Smooth muscle cell (in vitro differentiated cells): ENCODE data around the gene TEX29. TPM values are rescaled to one million over a fixed set of nuclear protein-coding genes. Genes with fewer than 3 reads are reported as not detected.

Experiments used
- DNase-seq: peaks from one replicate; lab custom pipeline; 2025; ENCODE audit not compliant: unreplicated experiment; lab: John Stamatoyannopoulos, UW
- H2AFZ ChIP-seq: fragments of 200-600 bp; sonication (generic); 2 replicates; pipeline ENCODE4 v1.6.0; 2016; ENCODE audit warnings: antibody characterized with exemption, low read depth, mild to moderate bottlenecking
- H3F3A ChIP-seq: fragments of 200-600 bp; sonication (generic); 2 replicates; pipeline ENCODE4 v1.6.0; 2017; ENCODE audit warnings: antibody characterized with exemption, low read depth
- H3K27ac ChIP-seq: fragments of 200-600 bp; sonication (generic); 2 replicates; pipeline ENCODE4 v1.5.1; 2016; ENCODE audit warnings: low read depth, mild to moderate bottlenecking
- H3K27me3 ChIP-seq: fragments of 200-600 bp; sonication (generic); 2 replicates; pipeline ENCODE4 v1.6.1; 2016; ENCODE audit warnings: low read depth, mild to moderate bottlenecking
- H3K36me3 ChIP-seq: fragments of 200-600 bp; sonication (generic); 2 replicates; pipeline ENCODE4 v1.5.1; 2016; ENCODE audit warnings: low read depth
- H3K4me1 ChIP-seq: fragments of 200-600 bp; sonication (generic); 2 replicates; pipeline ENCODE4 v1.5.1; 2016; ENCODE audit warnings: low read depth
- H3K4me2 ChIP-seq: fragments of 200-600 bp; sonication (generic); 2 replicates; pipeline ENCODE4 v1.6.0; 2016; ENCODE audit warnings: mild to moderate bottlenecking
- H3K4me3 ChIP-seq: fragments of 200-600 bp; sonication (generic); 2 replicates; pipeline ENCODE4 v1.5.1; 2016; ENCODE audit warnings: mild to moderate bottlenecking
- H3K79me2 ChIP-seq: fragments of 200-600 bp; sonication (generic); 2 replicates; pipeline ENCODE4 v1.6.0; 2016; ENCODE audit warnings: low read depth, mild to moderate bottlenecking
- H3K9ac ChIP-seq: fragments of 200-600 bp; sonication (generic); 2 replicates; pipeline ENCODE4 v1.6.0; 2016; ENCODE audit warnings: low read depth
- H3K9me3 ChIP-seq: fragments of 200-600 bp; sonication (generic); replicated peaks from 2 replicates; pipeline ENCODE4 v1.5.1; 2016; ENCODE audit warnings: low read depth
- H4K20me1 ChIP-seq: fragments of 200-600 bp; sonication (generic); 2 replicates; pipeline ENCODE4 v1.6.0; 2016; ENCODE audit warnings: low read depth
- WGBS: methylation state at CpG from one replicate; pipeline ENCODE4 v1.1.7; 2016; ENCODE audit warnings: low lambda C conversion rate; 5-methylcytosine and 5-hydroxymethylcytosine counted together
- polyA plus RNA-seq: library from polyadenylated mRNA; unstranded; fragments of >200 nt; fragmentation: Nextera tagmentation; extraction: Ambion mirVana; gene quantifications from 2 replicates; pipeline ENCODE4 v1.2.1, GENCODE V29; 2016
- total RNA-seq: library from RNA; depleted of rRNA; stranded (reverse); fragments of >200 nt; gene quantifications from 2 replicates; pipeline ENCODE4 v1.2.3, GENCODE V29; 2014
- TF ChIP-seq, protein P1 (sequence below): fragments of 200-600 bp; sonication (generic); IDR thresholded peaks from 2 replicates; pipeline ENCODE4 v1.5.1; 2017; ENCODE audit warnings: borderline replicate concordance, mild to moderate bottlenecking, antibody characterized with exemption; ENCODE audit not compliant: insufficient read depth, poor library complexity, severe bottlenecking

TEX29 gene
- total and polyA plus RNA-seq, 2 experiments from 2014 or later = 1.0 to 4.4 TPM

DNA sequence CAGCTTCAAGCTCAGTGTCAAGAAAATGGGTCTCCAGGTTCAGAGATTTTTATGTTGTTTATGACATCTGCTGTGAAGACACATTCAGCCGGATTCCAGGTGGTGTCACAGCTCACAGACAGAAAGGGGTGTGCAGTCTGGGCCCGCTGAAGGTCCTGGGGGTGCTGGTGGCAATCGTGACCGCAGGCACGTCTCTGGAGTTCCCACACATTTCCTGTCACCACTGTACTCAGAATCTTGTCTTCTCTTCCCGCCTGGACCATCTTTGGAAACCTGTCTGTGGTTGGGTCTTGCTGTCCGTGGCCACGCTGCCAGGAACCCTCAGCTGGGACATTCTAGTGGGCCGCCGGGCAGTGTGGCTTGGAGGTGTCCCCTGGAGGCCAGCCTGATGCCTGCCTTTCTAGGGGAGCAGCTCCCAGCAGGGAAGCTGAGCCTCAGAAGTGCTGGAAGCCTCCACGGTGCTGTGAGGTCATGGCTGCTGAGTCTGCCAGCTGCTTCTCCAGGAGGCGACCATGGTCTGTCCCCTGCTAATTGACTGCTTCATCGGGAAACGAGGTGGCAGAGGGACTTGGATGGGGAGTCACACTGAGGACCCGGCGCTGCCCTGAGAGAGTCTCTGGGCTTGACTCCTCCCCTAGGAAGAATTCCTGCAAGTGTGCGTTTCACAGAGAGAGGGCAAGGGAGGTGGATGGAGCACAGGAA is 3.7 kb downstream of the TEX29 start:
- Histone ChIP-seq H3K79me2 (no peaks in the 10 kb centered on the region), H3K9me3 (no peaks in the 10 kb centered on the region), H3K4me1 (no peaks in the 10 kb centered on the region), H2AFZ (no peak overlapping the region), H3K4me2 (no peak overlapping the region), H3K9ac (no peak overlapping the region), H3K4me3 (no peak overlapping the region), H4K20me1 (no peaks in the 10 kb centered on the region), H3K27me3 (no peaks in the 10 kb centered on the region), H3F3A (no peaks in the 10 kb centered on the region), H3K27ac (no peak overlapping the region), H3K36me3 (no peaks in the 10 kb centered on the region)
- WGBS = 89% methylated on average over 17 of the region's 17 CpGs
- TF ChIP-seq, protein P1, sequence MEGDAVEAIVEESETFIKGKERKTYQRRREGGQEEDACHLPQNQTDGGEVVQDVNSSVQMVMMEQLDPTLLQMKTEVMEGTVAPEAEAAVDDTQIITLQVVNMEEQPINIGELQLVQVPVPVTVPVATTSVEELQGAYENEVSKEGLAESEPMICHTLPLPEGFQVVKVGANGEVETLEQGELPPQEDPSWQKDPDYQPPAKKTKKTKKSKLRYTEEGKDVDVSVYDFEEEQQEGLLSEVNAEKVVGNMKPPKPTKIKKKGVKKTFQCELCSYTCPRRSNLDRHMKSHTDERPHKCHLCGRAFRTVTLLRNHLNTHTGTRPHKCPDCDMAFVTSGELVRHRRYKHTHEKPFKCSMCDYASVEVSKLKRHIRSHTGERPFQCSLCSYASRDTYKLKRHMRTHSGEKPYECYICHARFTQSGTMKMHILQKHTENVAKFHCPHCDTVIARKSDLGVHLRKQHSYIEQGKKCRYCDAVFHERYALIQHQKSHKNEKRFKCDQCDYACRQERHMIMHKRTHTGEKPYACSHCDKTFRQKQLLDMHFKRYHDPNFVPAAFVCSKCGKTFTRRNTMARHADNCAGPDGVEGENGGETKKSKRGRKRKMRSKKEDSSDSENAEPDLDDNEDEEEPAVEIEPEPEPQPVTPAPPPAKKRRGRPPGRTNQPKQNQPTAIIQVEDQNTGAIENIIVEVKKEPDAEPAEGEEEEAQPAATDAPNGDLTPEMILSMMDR = no peak
- no peak for DNase-seq

DNA sequence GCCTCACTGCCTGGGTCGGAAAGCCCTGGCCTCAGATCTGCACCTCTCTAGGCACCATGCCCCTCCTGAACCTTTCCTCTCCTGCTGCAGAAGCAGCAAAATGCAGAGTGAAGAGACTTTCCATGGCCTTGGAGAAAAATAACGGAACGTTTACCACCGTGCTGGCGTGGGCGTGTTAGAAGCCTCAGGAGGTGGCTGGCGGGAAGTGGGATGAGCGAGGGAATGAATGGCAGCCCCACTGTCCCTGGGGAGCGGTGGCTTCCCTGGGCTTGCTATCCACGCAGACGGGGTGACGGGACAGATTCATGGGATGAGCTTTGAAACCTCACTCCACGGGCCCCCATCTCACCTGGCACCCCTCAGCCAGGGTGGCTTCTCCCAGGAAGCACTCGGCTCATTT is 4.3 kb downstream of the TEX29 start:
- no peaks in the 10 kb centered on the region for H3K27me3 ChIP-seq
- no peak overlapping the region for H3K27ac ChIP-seq
- no peaks in the 10 kb centered on the region for H3K9me3 ChIP-seq
- no peak overlapping the region for H3K9ac ChIP-seq
- no peaks in the 10 kb centered on the region for H4K20me1 ChIP-seq
- no peaks in the 10 kb centered on the region for H3K79me2 ChIP-seq
- H3K4me2 ChIP-seq = no peak overlapping the region
- TF ChIP-seq, protein P1 = no peak
- no peaks in the 10 kb centered on the region for H3K36me3 ChIP-seq
- H3K4me3 ChIP-seq = no peak overlapping the region
- DNase-seq = no peak
- no peaks in the 10 kb centered on the region for H3K4me1 ChIP-seq
- no peak overlapping the region for H2AFZ ChIP-seq
- WGBS = 92% methylated on average over 14 of the region's 14 CpGs
- H3F3A ChIP-seq = no peaks in the 10 kb centered on the region

DNA sequence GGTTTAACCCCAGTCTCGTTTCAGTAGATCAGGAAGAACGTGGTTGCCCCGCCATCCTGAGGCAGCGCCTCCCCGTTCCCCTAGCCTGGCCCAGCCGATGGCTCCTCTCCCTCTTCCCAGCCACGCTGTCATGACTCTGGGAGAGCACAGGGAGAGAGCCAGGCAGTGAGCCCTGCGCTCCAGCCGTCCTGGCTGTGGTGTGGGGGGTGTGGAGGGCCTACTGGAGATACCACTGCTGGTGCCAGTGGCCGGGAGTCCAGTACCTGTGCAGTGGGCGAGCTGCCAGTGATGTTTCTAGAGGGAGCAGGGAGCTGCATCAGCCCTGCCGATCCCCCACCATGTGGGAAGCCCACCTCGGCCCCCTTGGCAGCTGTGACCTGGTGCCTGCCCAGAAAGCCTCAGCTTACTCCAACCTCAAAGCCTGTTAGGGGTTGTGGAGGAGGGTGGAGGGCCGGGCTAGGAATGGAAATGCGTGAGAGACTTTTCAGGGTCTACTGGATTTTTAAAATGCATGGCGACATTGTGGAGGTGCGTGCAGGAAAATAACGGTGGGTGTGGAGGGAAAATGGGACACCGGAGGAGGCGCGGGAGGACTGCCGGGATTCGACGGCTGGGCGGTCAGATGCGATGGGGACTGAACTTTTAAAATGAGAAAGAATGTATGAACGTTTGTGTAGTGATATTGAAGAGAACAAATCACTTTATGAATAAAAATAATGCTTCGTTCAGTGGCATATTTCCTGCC is 4.9 kb downstream of the TEX29 start:
- Histone ChIP-seq H3K27ac (no peak overlapping the region), H3K4me1 (no peaks in the 10 kb centered on the region), H3K9ac (no peak overlapping the region), H3K4me2 (no peak overlapping the region), H3K79me2 (no peaks in the 10 kb centered on the region), H3K27me3 (no peaks in the 10 kb centered on the region), H3K4me3 (no peak overlapping the region), H3K9me3 (no peaks in the 10 kb centered on the region), H4K20me1 (no peaks in the 10 kb centered on the region), H3K36me3 (no peaks in the 10 kb centered on the region), H2AFZ (no peak overlapping the region), H3F3A (no peaks in the 10 kb centered on the region)
- no peak for DNase-seq
- WGBS = 94% methylated on average over 28 of the region's 28 CpGs
- TF ChIP-seq, protein P1 = no peak
